H1 (cell line): ENCODE data around the gene CENATAC. TPM values are rescaled to one million over a fixed set of nuclear protein-coding genes. Genes with fewer than 3 reads are reported as not detected.
A peak's percentile ranks its signal among the peaks of the same experiment; 100 is the strongest.

ENCODE experiments used
- CTCF ChIA-PET: fragments of 300-600 bp; sonication (Branson Sonifier 250); formaldehyde crosslinking; loops from one replicate; lab custom pipeline; 2021; ENCODE audit not compliant: partially characterized antibody; lab: Charles Lee
- POLR2A ChIA-PET: fragments of 300-600 bp; sonication (Branson Sonifier 250); formaldehyde crosslinking; loops from one replicate; lab custom pipeline; 2021; ENCODE audit warnings: inconsistent platforms; ENCODE audit not compliant: partially characterized antibody; lab: Charles Lee
- DNase-seq, 2 experiments: peaks; one replicate each; pipeline versions ENCODE4 v3.0.0 to v3.0.0-alpha.2; 2010 to 2022; ENCODE audit warnings: low spot score in 2 of 2, low read depth in 1 of 2, mixed read lengths in 1 of 2
- FAIRE-seq: peaks from 2 replicates; lab custom pipeline; 2011; peaks lifted over from hg19 to GRCh38; lab: Jason Lieb, UNC
- H2AFZ ChIP-seq: 2 replicates; pipeline ENCODE4 v1.8.1; 2012; ENCODE audit warnings: low read length, inconsistent platforms
- H2AK5ac ChIP-seq: 2 replicates; pipeline ENCODE4 v1.6.1; 2013; ENCODE audit warnings: low read depth, low read length
- H2BK120ac ChIP-seq: replicated peaks from 2 replicates; pipeline ENCODE3; 2013; ENCODE audit warnings: low read depth, low read length, inconsistent platforms
- H2BK12ac ChIP-seq: 2 replicates; pipeline ENCODE4 v1.6.1; 2013; ENCODE audit warnings: low read depth, low read length
- H2BK15ac ChIP-seq: 2 replicates; pipeline ENCODE4 v1.6.1; 2013; ENCODE audit warnings: low read length
- H2BK20ac ChIP-seq: 2 replicates; pipeline ENCODE4 v1.6.1; 2013; ENCODE audit warnings: low read length
- H2BK5ac ChIP-seq: 2 replicates; pipeline ENCODE4 v1.6.1; 2013; ENCODE audit warnings: low read depth, low read length
- H3K14ac ChIP-seq: 2 replicates; pipeline ENCODE4 v1.6.1; 2013; ENCODE audit warnings: inconsistent platforms; ENCODE audit not compliant: insufficient read length
- H3K18ac ChIP-seq: 2 replicates; pipeline ENCODE4 v1.6.1; 2013; ENCODE audit warnings: low read length; ENCODE audit errors: extremely low read depth
- H3K23ac ChIP-seq: 2 replicates; pipeline ENCODE4 v1.6.1; 2013; ENCODE audit warnings: inconsistent platforms; ENCODE audit not compliant: insufficient read length
- H3K23me2 ChIP-seq: 2 replicates; pipeline ENCODE4 v1.6.1; 2013; ENCODE audit warnings: low read depth, low read length
- H3K27ac ChIP-seq: 2 replicates; pipeline ENCODE4 v1.6.1; 2011; ENCODE audit warnings: low read depth, low read length, inconsistent platforms
- H3K27me3 ChIP-seq, 4 experiments: replicated peaks in 1 of 4; 1 replicate in 1 of 4; 2 replicates in 3 of 4; pipeline versions ENCODE4 v1.6.1 to v1.8.1; 2011 to 2013; ENCODE audit warnings: low read length in 3 of 4, mild to moderate bottlenecking in 3 of 4, inconsistent platforms in 2 of 4, mixed read lengths in 2 of 4, moderate library complexity in 1 of 4; ENCODE audit not compliant: control insufficient read depth in 3 of 4, insufficient read depth in 3 of 4; ENCODE audit errors: extremely low read depth in 1 of 4
- H3K36me3 ChIP-seq, 4 experiments: 2 replicates each; pipeline versions ENCODE4 v1.6.1 to v1.8.1; 2011 to 2013; ENCODE audit warnings: mild to moderate bottlenecking in 4 of 4, low read length in 3 of 4, moderate library complexity in 2 of 4, control low read depth in 1 of 4, inconsistent platforms in 1 of 4; ENCODE audit not compliant: insufficient read depth in 4 of 4, control insufficient read depth in 2 of 4
- H3K4ac ChIP-seq: replicated peaks from 2 replicates; pipeline ENCODE3; 2013; ENCODE audit warnings: low read length, low read depth, mixed read lengths, inconsistent platforms; ENCODE audit not compliant: insufficient read length
- H3K4me1 ChIP-seq, 4 experiments: replicated peaks in 1 of 4; 1 replicate in 1 of 4; 2 replicates in 3 of 4; pipeline versions ENCODE4 v1.6.1 to v1.8.1; 2011 to 2013; ENCODE audit warnings: low read length in 3 of 4, inconsistent platforms in 2 of 4, mixed read lengths in 1 of 4; ENCODE audit not compliant: insufficient read depth in 4 of 4, control insufficient read depth in 3 of 4
- H3K4me2 ChIP-seq, 2 experiments: 2 replicates each; pipeline versions ENCODE4 v1.6.1 to v1.8.1; 2011 to 2013; ENCODE audit warnings: low read depth in 2 of 2, low read length in 2 of 2, control low read depth in 1 of 2, inconsistent platforms in 1 of 2, mild to moderate bottlenecking in 1 of 2; ENCODE audit not compliant: insufficient read depth in 1 of 2
- H3K4me3 ChIP-seq, 4 experiments: fragments of 200-600, 300-600 bp in 1 of 4; sonication (generic), shearing (Covaris generic), sonication (Bioruptor Twin) in 1 of 4; 2 replicates each; pipeline versions ENCODE4 v1.5.1 to v1.8.1; 2011 to 2016; ENCODE audit warnings: low read length in 4 of 4, low read depth in 3 of 4, control low read depth in 2 of 4, inconsistent platforms in 2 of 4, mild to moderate bottlenecking in 2 of 4, mixed read lengths in 1 of 4, moderate library complexity in 1 of 4; ENCODE audit not compliant: insufficient read depth in 2 of 4; ENCODE audit errors: extremely low read depth in 1 of 4
- H3K56ac ChIP-seq: replicated peaks from 2 replicates; pipeline ENCODE3; 2013; ENCODE audit warnings: low read depth, mild to moderate bottlenecking, mixed read lengths, low read length, inconsistent platforms; ENCODE audit not compliant: insufficient read length
- H3K79me1 ChIP-seq: 2 replicates; pipeline ENCODE4 v1.6.1; 2013; ENCODE audit warnings: low read depth, low read length, control low read depth
- H3K79me2 ChIP-seq, 2 experiments: 2 replicates each; pipeline versions ENCODE4 v1.6.1 to v1.8.1; 2012 to 2013; ENCODE audit warnings: low read length in 2 of 2, mild to moderate bottlenecking in 2 of 2, inconsistent platforms in 1 of 2; ENCODE audit not compliant: insufficient read depth in 2 of 2, control insufficient read depth in 1 of 2
- H3K9ac ChIP-seq, 4 experiments: replicated peaks in 1 of 4; 1 replicate in 1 of 4; 2 replicates in 3 of 4; pipeline versions ENCODE4 v1.6.1 to v1.8.1; 2011 to 2013; ENCODE audit warnings: low read depth in 3 of 4, low read length in 3 of 4, control low read depth in 2 of 4, mild to moderate bottlenecking in 2 of 4, moderate library complexity in 2 of 4, inconsistent platforms in 1 of 4; ENCODE audit errors: extremely low read depth in 1 of 4
- H3K9me3 ChIP-seq, 2 experiments: 2 replicates each; pipeline versions ENCODE4 v1.6.1 to v1.8.1; 2012 to 2013; ENCODE audit warnings: mild to moderate bottlenecking in 2 of 2, moderate library complexity in 2 of 2, control low read depth in 1 of 2, inconsistent platforms in 1 of 2, low read depth in 1 of 2, low read length in 1 of 2, mixed read lengths in 1 of 2; ENCODE audit not compliant: insufficient read depth in 2 of 2
- H4K20me1 ChIP-seq, 2 experiments: replicated peaks in 1 of 2; 2 replicates each; pipeline versions ENCODE3 to v1.8.1; 2011 to 2013; ENCODE audit warnings: inconsistent platforms in 2 of 2, low read length in 2 of 2, mild to moderate bottlenecking in 1 of 2; ENCODE audit not compliant: insufficient read depth in 2 of 2, control insufficient read depth in 1 of 2
- H4K5ac ChIP-seq: 2 replicates; pipeline ENCODE4 v1.6.1; 2013; ENCODE audit warnings: low read length, low read depth, mixed read lengths, inconsistent platforms; ENCODE audit not compliant: insufficient read length
- H4K8ac ChIP-seq: 2 replicates; pipeline ENCODE4 v1.8.0; 2013; ENCODE audit warnings: mild to moderate bottlenecking, moderate library complexity, low read length, inconsistent platforms; ENCODE audit not compliant: insufficient read depth; ENCODE audit errors: extremely low read depth
- H4K91ac ChIP-seq: replicated peaks from 2 replicates; pipeline ENCODE3; 2013; ENCODE audit warnings: low read length, mixed read lengths, inconsistent platforms; ENCODE audit not compliant: insufficient read length
- BRCA1 ChIP-seq: IDR thresholded peaks from 2 replicates; pipeline ENCODE4 v1.6.1; 2012; ENCODE audit warnings: low read depth, low read length, improper control_type of control experiment
- HDAC2 ChIP-seq, 2 experiments: fragments of 300-600 bp in 1 of 2; sonication (generic) in 1 of 2; IDR thresholded peaks; 2 replicates each; pipeline ENCODE4 v1.6.1; 2011 to 2012; ENCODE audit warnings: low read depth in 2 of 2, low read length in 2 of 2, mild to moderate bottlenecking in 2 of 2, moderate library complexity in 2 of 2, borderline replicate concordance in 1 of 2, inconsistent platforms in 1 of 2
- PHF8 ChIP-seq: fragments of 200-600 bp; sonication (generic); conservative IDR thresholded peaks from 2 replicates; pipeline ENCODE4 v1.7.1; 2012; ENCODE audit warnings: low read depth, mild to moderate bottlenecking, inconsistent platforms, low read length, moderate library complexity
- POLR2AphosphoS5 ChIP-seq: IDR thresholded peaks from 2 replicates; pipeline ENCODE4 v1.6.1; 2011; ENCODE audit warnings: low read depth, low read length
- RFX5 ChIP-seq: IDR thresholded peaks from 2 replicates; pipeline ENCODE4 v1.6.1; 2011; ENCODE audit warnings: low read depth, low read length, improper control_type of control experiment, borderline replicate concordance
- SIX5 ChIP-seq: IDR thresholded peaks from 2 replicates; pipeline ENCODE4 v1.6.1; 2011; ENCODE audit warnings: mild to moderate bottlenecking, low read depth, low read length
- SP4 ChIP-seq: IDR thresholded peaks from 2 replicates; pipeline ENCODE4 v1.6.1; 2012; ENCODE audit warnings: low read length, inconsistent platforms
- TCF12 ChIP-seq: IDR thresholded peaks from 2 replicates; pipeline ENCODE4 v1.6.1; 2011; ENCODE audit warnings: low read depth, mild to moderate bottlenecking, low read length
- WGBS, 2 experiments: shearing (Covaris generic) in 1 of 2; methylation state at CpG; one replicate each; pipeline versions ENCODE4 v1.1.6 to v1.1.7; 2013 to 2015; ENCODE audit warnings: low lambda C conversion rate in 2 of 2, mixed read lengths in 2 of 2, inconsistent platforms in 1 of 2, low coverage in 1 of 2, missing lambda C conversion rate in 1 of 2; ENCODE audit not compliant: insufficient replicate concordance in 2 of 2, insufficient coverage in 1 of 2, insufficient read length in 1 of 2; ENCODE audit errors: extremely low coverage in 1 of 2, missing lambda C conversion rate in 1 of 2; 5-methylcytosine and 5-hydroxymethylcytosine counted together
- polyA plus RNA-seq, 7 experiments: library from polyadenylated mRNA; depleted of rRNA in 3 of 7; stranded (reverse) in 5 of 7; unstranded in 2 of 7; fragments of >200 nt in 5 of 7; fragments of 200-250 nt in 2 of 7; gene quantifications; 1 replicate in 5 of 7; 2 replicates in 1 of 7; 4 replicates in 1 of 7; pipeline versions ENCODE4 v1.2.1 to v1.2.3, GENCODE V29; 2011 to 2013; ENCODE audit warnings: missing spikeins in 2 of 7, mixed read lengths in 2 of 7
- total RNA-seq: library from RNA; stranded (reverse); fragmentation: NEBNext Ultra II Directional; extraction: Animal tissue kit (Norgen Biotek cat#: 25700); gene quantifications from 2 replicates; pipeline ENCODE4 v1.2.1, GENCODE V29; 2021
- TF ChIP-seq, protein P1 (sequence below): IDR thresholded peaks from 2 replicates; pipeline ENCODE4 v1.6.1; 2011; ENCODE audit warnings: low read depth, mild to moderate bottlenecking, low read length; ENCODE audit not compliant: insufficient read depth

The CENATAC gene
- total and polyA plus RNA-seq, 2 of the 8 experiments (the other 6 are each of a cell fraction or from before 2014, with no cell fraction given): 22.7 to 36.4 TPM

DNA sequence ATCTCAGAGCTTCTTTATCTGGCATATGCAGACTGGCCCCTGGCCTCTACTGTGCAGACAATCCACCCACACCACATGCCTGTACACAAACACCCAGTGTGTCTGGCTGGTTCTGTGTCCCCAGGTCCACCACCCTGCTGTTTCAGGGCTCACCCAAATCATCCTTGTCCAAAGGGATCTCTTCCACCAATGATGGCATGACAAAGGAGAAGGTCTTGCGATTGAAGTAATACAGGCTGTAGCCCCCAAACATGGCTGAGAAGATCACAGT, 31.1 kb downstream of the CENATAC start:
- Histone ChIP-seq H2BK5ac (no peak overlapping the region), H3K56ac (no peak overlapping the region), H3K27ac (no peak overlapping the region), H2BK15ac (0 out of 2 replicates have a peak overlapping the region, but pooled peaks have one; percentile 32), H3K4me3 (peak overlapping the region; percentile 64 to 84 (median 74); a peak in 5 of 8 replicates), H4K91ac (peak overlapping the region; percentile 30), H3K4ac (no peak overlapping the region), H2BK20ac (no peak overlapping the region), H3K27me3 (no peaks in the 10 kb centered on the region), H4K20me1 (peaks cover 3 to 16% of the 10 kb centered on the region in 2 experiments), H2AFZ (no peak overlapping the region), H3K23ac (no peak overlapping the region), H2BK120ac (no peak overlapping the region), H3K9ac (peak overlapping the region in 3 of 4 experiments; percentile 17 to 91 (median 20); a peak in 4 of 7 replicates), H3K4me1 (peaks cover 6 to 13% (median 10%) of the 10 kb centered on the region in 4 experiments), H4K5ac (no peak overlapping the region), H4K8ac (no peak overlapping the region), H3K9me3 (no peaks in the 10 kb centered on the region), H3K14ac (no peak overlapping the region), H3K18ac (no peak overlapping the region), H3K79me2 (peaks cover 0 to 19% of the 10 kb centered on the region in 2 experiments; a peak in 1 of 4 replicates), H3K23me2 (peaks cover 7% of the 10 kb centered on the region; the same call in 1 of the 2 replicates), H3K4me2 (peak overlapping the region; percentile 81 to 82), H3K36me3 (peaks cover 7 to 45% (median 24%) of the 10 kb centered on the region in 4 experiments), H2BK12ac (0 out of 2 replicates have a peak overlapping the region, but pooled peaks have one; percentile 10), H2AK5ac (no peak overlapping the region), H3K79me1 (peaks cover 15% of the 10 kb centered on the region)
- FAIRE-seq (no peak), DNase-seq (no peak)
- WGBS, 2 experiments: 90% methylated on average over 1 of the region's 1 CpG; no CpG with 5 or more reads in 1 of the 2 experiments
- no peak for TF ChIP-seq PHF8
- TF ChIP-seq SIX5: no peak
- TF ChIP-seq HDAC2 (IDR thresholded peaks at IDR 0.05; ENCODE audit: borderline replicate concordance in 1 of 2, low read depth in 2 of 2, low read length in 2 of 2): no peak
- no peak for TF ChIP-seq RFX5
- no peak for TF ChIP-seq TCF12
- no peak for TF ChIP-seq BRCA1
- no peak for TF ChIP-seq SP4
- TF ChIP-seq, protein P1, sequence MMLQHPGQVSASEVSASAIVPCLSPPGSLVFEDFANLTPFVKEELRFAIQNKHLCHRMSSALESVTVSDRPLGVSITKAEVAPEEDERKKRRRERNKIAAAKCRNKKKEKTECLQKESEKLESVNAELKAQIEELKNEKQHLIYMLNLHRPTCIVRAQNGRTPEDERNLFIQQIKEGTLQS: no peak
- TF ChIP-seq POLR2AphosphoS5: no peak
- POLR2A ChIA-PET: interaction anchor here (0.9 to 9.7 kb wide), 5 partner anchors 16 to 31 kb away, joined by 3 to 224 read pairs (median 5); partner anchors contain the start of genes HYOU1, RPS25 and TRAPPC4
- CTCF ChIA-PET: interaction anchor here (1.5 to 3.1 kb wide), 3 partner anchors 10 to 101 kb away, joined by 4 to 12 read pairs (median 4); partner anchors contain the start of genes RPS25 and TRAPPC4
